Keratinocyte (primary cell): ENCODE data around the gene GIMD1. TPM values are rescaled to one million over a fixed set of nuclear protein-coding genes. Genes with fewer than 3 reads are reported as not detected.

Experiments
- DNase-seq: peaks from one replicate; pipeline ENCODE4 v3.0.0-alpha.2; 2011; ENCODE audit warnings: low read depth, missing footprints, low spot score
- FAIRE-seq: peaks from 2 replicates; lab custom pipeline; 2011; peaks lifted over from hg19 to GRCh38; lab: Jason Lieb, UNC
- H2AFZ ChIP-seq: 2 replicates; pipeline ENCODE4 v1.6.0; 2012; ENCODE audit warnings: low read length, control low read depth, inconsistent platforms; ENCODE audit not compliant: control insufficient read depth
- H3K27ac ChIP-seq: 2 replicates; pipeline ENCODE4 v1.5.1; 2011; ENCODE audit warnings: low read length; ENCODE audit not compliant: control insufficient read depth, insufficient read depth
- H3K27me3 ChIP-seq: 3 replicates; pipeline ENCODE4 v1.6.0; 2011; ENCODE audit warnings: low read length; ENCODE audit not compliant: control insufficient read depth, insufficient read depth; ENCODE audit errors: extremely low read depth
- H3K36me3 ChIP-seq, 2 experiments: 2 replicates in 1 of 2; 3 replicates in 1 of 2; pipeline ENCODE4 v1.5.1; 2011; ENCODE audit warnings: low read length in 2 of 2, mild to moderate bottlenecking in 1 of 2; ENCODE audit not compliant: control insufficient read depth in 2 of 2, insufficient read depth in 2 of 2; ENCODE audit errors: extremely low read depth in 1 of 2
- H3K4me1 ChIP-seq: 3 replicates; pipeline ENCODE4 v1.5.1; 2011; ENCODE audit warnings: low read length; ENCODE audit not compliant: control insufficient read depth, insufficient read depth; ENCODE audit errors: extremely low read depth
- H3K4me2 ChIP-seq: 3 replicates; pipeline ENCODE4 v1.6.0; 2011; ENCODE audit warnings: low read depth, low read length; ENCODE audit not compliant: control insufficient read depth, insufficient read depth; ENCODE audit errors: extremely low read depth
- H3K4me3 ChIP-seq, 3 experiments: fragments of 200-600 bp in 1 of 3; sonication (generic) in 1 of 3; 2 replicates in 2 of 3; 3 replicates in 1 of 3; pipeline ENCODE4 v1.5.1; 2011 to 2016; ENCODE audit warnings: low read length in 3 of 3, mild to moderate bottlenecking in 3 of 3, control low read depth in 2 of 3, inconsistent platforms in 1 of 3, low read depth in 1 of 3, mixed read lengths in 1 of 3, mixed run types in 1 of 3, moderate library complexity in 1 of 3; ENCODE audit not compliant: control insufficient read depth in 2 of 3, insufficient read depth in 2 of 3; ENCODE audit errors: extremely low read depth in 1 of 3
- H3K79me2 ChIP-seq: 2 replicates; pipeline ENCODE4 v1.6.0; 2012; ENCODE audit warnings: low read length; ENCODE audit not compliant: control insufficient read depth, insufficient read depth
- H3K9ac ChIP-seq: 3 replicates; pipeline ENCODE4 v1.6.0; 2011; ENCODE audit warnings: low read length; ENCODE audit not compliant: control insufficient read depth, insufficient read depth; ENCODE audit errors: extremely low read depth
- H3K9me1 ChIP-seq: 3 replicates; pipeline ENCODE4 v1.6.0; 2011; ENCODE audit warnings: low read length; ENCODE audit not compliant: control insufficient read depth, insufficient read depth; ENCODE audit errors: extremely low read depth
- H3K9me3 ChIP-seq: 2 replicates; pipeline ENCODE4 v1.5.1; 2012; ENCODE audit warnings: low read depth, low read length; ENCODE audit not compliant: control insufficient read depth
- H4K20me1 ChIP-seq: 3 replicates; pipeline ENCODE4 v1.6.0; 2011; ENCODE audit warnings: low read length; ENCODE audit not compliant: control insufficient read depth, insufficient read depth; ENCODE audit errors: extremely low read depth
- EZH2 ChIP-seq: IDR thresholded peaks from one replicate; pipeline ENCODE4 v1.6.1; 2012; ENCODE audit warnings: inconsistent platforms, mild to moderate bottlenecking, low read length, moderate library complexity
- dilution Hi-C: fragments of 300-500 bp; cut with MboI; formaldehyde crosslinking; loops from one replicate; pipeline ENCODE4 v1.7.0; 2020; ENCODE audit warnings: low sequenced_read_pairs; ENCODE audit not compliant: extremely low pct_ligation_motif_present
- polyA plus RNA-seq, 5 experiments: library from polyadenylated mRNA; depleted of rRNA in 3 of 5; stranded (reverse) in 3 of 5; stranded (forward) in 1 of 5; unstranded in 1 of 5; fragments of >200 nt; gene quantifications; 1 replicate in 1 of 5; 2 replicates in 3 of 5; 3 replicates in 1 of 5; pipeline versions ENCODE4 v1.2.1 to v1.2.3, GENCODE V29; 2011 to 2012; ENCODE audit warnings: missing spikeins in 2 of 5, low read depth in 1 of 5, low replicate concordance in 1 of 5
- TF ChIP-seq, protein P1 (sequence below), 3 experiments: IDR thresholded peaks in 1 of 3; conservative IDR thresholded peaks in 1 of 3; optimal IDR thresholded peaks in 1 of 3; 2 replicates in 2 of 3; 3 replicates in 1 of 3; pipeline versions ENCODE3 to v1.5.1; 2011; ENCODE audit warnings: low read length in 3 of 3, mild to moderate bottlenecking in 3 of 3, moderate library complexity in 2 of 3, control low read depth in 1 of 3, inconsistent platforms in 1 of 3; ENCODE audit not compliant: insufficient read depth in 2 of 3; ENCODE audit errors: extremely low read depth in 1 of 3

GIMD1 gene
- polyA plus RNA-seq, 1 donor (not counting 4 experiments of a cell fraction or from before 2014, with no cell fraction given) = not detected

DNA sequence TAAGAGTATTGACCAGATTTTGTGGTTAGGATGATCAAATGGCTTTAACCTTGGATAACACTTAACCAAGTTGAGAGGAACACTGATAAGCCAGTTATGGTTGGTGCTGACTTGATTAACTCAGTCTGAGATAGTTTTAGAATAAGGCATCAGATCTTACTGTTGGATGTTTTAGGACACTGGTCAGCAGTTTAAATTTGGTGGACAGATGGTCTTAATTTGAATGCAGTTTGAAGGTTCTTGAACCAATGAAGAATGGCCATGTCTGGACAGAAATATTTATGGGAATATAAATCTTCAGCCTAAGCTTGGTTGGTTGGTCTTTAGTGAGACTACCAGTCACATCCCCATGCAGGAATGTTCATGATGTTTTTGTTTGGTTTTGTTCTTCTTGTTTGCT lies 2.6 kb upstream of the GIMD1 start:
- Histone ChIP-seq H3K9me3 (no peaks in the 10 kb centered on the region), H3K4me1 (peaks cover 3% of the 10 kb centered on the region), H3K36me3 (no peaks in the 10 kb centered on the region), H4K20me1 (no peaks in the 10 kb centered on the region), H3K9me1 (no peaks in the 10 kb centered on the region), H3K4me2 (no peak overlapping the region), H3K27ac (no peak overlapping the region), H3K9ac (no peak overlapping the region), H3K4me3 (no peak overlapping the region), H3K79me2 (no peaks in the 10 kb centered on the region), H3K27me3 (no peaks in the 10 kb centered on the region), H2AFZ (no peak overlapping the region)
- dilution Hi-C loops = no loop called here
- FAIRE-seq (no peak), DNase-seq (no peak)
- TF ChIP-seq EZH2 = no peak
- TF ChIP-seq, protein P1, sequence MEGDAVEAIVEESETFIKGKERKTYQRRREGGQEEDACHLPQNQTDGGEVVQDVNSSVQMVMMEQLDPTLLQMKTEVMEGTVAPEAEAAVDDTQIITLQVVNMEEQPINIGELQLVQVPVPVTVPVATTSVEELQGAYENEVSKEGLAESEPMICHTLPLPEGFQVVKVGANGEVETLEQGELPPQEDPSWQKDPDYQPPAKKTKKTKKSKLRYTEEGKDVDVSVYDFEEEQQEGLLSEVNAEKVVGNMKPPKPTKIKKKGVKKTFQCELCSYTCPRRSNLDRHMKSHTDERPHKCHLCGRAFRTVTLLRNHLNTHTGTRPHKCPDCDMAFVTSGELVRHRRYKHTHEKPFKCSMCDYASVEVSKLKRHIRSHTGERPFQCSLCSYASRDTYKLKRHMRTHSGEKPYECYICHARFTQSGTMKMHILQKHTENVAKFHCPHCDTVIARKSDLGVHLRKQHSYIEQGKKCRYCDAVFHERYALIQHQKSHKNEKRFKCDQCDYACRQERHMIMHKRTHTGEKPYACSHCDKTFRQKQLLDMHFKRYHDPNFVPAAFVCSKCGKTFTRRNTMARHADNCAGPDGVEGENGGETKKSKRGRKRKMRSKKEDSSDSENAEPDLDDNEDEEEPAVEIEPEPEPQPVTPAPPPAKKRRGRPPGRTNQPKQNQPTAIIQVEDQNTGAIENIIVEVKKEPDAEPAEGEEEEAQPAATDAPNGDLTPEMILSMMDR (optimal IDR thresholded peaks at IDR 0.05 in 1 of 3, IDR thresholded peaks at IDR 0.05 in 1 of 3, conservative IDR thresholded peaks at IDR 0.05 in 1 of 3; ENCODE audit: extremely low read depth in 1 of 3, insufficient read depth in 2 of 3, low read length in 3 of 3) = no peak

DNA sequence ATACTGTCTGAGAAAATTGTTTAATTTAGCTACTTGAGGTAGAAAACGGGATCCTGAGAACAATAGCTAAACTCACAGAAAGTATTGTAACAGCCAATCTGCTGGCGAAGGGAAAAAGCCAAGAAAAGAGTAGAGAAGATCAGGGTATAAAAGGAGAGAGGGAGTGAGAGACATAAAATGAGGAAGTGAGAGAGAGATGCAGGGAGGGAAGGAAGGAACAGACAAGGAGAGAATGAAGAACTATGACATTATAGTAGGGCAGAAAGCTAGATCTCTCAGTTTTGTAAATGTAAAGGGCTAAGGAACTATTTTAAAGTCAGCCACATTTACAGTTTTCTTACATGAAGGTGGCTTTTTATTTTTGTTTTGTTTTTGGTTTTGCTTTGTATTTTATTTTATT lies 1.6 kb upstream of the GIMD1 start:
- Histone ChIP-seq H3K79me2 (no peaks in the 10 kb centered on the region), H2AFZ (peak overlapping the region; percentile 41), H3K4me3 (no peak overlapping the region), H3K9me1 (no peaks in the 10 kb centered on the region), H3K4me2 (no peak overlapping the region), H3K27ac (no peak overlapping the region), H3K27me3 (no peaks in the 10 kb centered on the region), H3K9me3 (no peaks in the 10 kb centered on the region), H4K20me1 (no peaks in the 10 kb centered on the region), H3K9ac (no peak overlapping the region), H3K36me3 (no peaks in the 10 kb centered on the region), H3K4me1 (peaks cover 10% of the 10 kb centered on the region)
- no peak for TF ChIP-seq EZH2
- TF ChIP-seq, protein P1 (optimal IDR thresholded peaks at IDR 0.05 in 1 of 3, IDR thresholded peaks at IDR 0.05 in 1 of 3, conservative IDR thresholded peaks at IDR 0.05 in 1 of 3; ENCODE audit: extremely low read depth in 1 of 3, insufficient read depth in 2 of 3, low read length in 3 of 3) = no peak
- dilution Hi-C loops = no loop called here
- no peak for FAIRE-seq
- no peak for DNase-seq
